ENCODE data around the gene MIAT. TPM values are rescaled to one million over a fixed set of nuclear protein-coding genes. Genes with fewer than 3 reads are reported as not detected.
A peak's percentile ranks its signal among the peaks of the same experiment; 100 is the strongest.

MIAT gene
- total and polyA plus RNA-seq, 2 of the 13 experiments (the other 11 are each of a cell fraction or from before 2014, with no cell fraction given): 0.04 TPM; not detected in 1

DNA sequence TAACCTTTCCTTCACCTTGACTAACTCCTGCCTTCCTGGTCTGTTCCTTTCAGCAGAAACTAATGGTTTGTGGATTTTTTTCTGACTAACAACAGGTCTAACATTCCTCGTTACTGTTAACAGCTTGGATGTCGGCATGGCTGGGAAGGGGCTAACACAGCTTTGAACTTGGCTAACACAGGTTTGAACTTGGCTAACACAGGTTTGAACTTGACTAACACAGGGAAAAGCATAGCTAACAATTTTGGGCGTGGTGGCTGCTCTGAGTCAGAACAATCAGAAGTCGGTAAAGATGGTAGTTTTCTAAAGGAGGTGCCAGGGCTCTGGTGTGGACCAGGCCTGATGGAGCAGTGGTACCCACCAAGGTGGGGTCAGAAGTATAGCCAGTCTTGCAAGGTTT, 16.1 kb downstream of the MIAT start:
- Histone ChIP-seq H3K27me3 (ENCODE audit: control insufficient read depth in 1 of 2, insufficient read depth in 2 of 2, low read length in 2 of 2) (0 out of 5 replicates have a peak, but pooled peaks cover 0 to under 1% of the 10 kb centered on the region in 2 experiments), H3K4me1 (ENCODE audit: insufficient read depth, low read length) (peaks cover 14% of the 10 kb centered on the region), H3K4me2 (ENCODE audit: low read depth, low read length) (peak overlapping the region; percentile 80), H3K27ac (ENCODE audit: extremely low read length, insufficient read depth, low read length) (no peak overlapping the region), H3K9ac (ENCODE audit: insufficient read depth, low read depth, low read length) (peak overlapping the region; percentile 45; the same call in 1 of the 2 replicates), H3K79me2 (ENCODE audit: insufficient read depth, low read length) (no peaks in the 10 kb centered on the region), H3K9me3 (ENCODE audit: low read length) (peaks cover 17% of the 10 kb centered on the region), H4K20me1 (ENCODE audit: insufficient read depth, low read length) (no peaks in the 10 kb centered on the region), H2AFZ (ENCODE audit: low read length) (no peak overlapping the region), H3K4me3 (replicated peaks in 1 of 3; ENCODE audit: insufficient read depth in 1 of 3, low read depth in 2 of 3, low read length in 3 of 3) (peak overlapping the region; percentile 43 to 71 (median 52); a peak in 3 of 6 replicates), H3K36me3 (replicated peaks in 1 of 2; ENCODE audit: control insufficient read depth in 1 of 2, insufficient read depth in 2 of 2, low read length in 2 of 2) (no peaks in the 10 kb centered on the region)
- TF ChIP-seq ZNF672 (CRISPR knock-in tag; IDR thresholded peaks at IDR 0.05): no peak
- peak; percentile 43 for TF ChIP-seq PRPF4 (IDR thresholded peaks at IDR 0.05; ENCODE audit: low read depth, low read length, poor library complexity, severe bottlenecking)
- TF ChIP-seq ZNF546 (CRISPR knock-in tag; conservative IDR thresholded peaks at IDR 0.05): no peak
- TF ChIP-seq, protein P1, sequence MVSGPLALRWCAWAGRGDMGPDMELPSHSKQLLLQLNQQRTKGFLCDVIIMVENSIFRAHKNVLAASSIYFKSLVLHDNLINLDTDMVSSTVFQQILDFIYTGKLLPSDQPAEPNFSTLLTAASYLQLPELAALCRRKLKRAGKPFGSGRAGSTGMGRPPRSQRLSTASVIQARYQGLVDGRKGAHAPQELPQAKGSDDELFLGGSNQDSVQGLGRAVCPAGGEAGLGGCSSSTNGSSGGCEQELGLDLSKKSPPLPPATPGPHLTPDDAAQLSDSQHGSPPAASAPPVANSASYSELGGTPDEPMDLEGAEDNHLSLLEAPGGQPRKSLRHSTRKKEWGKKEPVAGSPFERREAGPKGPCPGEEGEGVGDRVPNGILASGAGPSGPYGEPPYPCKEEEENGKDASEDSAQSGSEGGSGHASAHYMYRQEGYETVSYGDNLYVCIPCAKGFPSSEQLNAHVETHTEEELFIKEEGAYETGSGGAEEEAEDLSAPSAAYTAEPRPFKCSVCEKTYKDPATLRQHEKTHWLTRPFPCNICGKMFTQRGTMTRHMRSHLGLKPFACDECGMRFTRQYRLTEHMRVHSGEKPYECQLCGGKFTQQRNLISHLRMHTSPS (CRISPR knock-in tag; IDR thresholded peaks at IDR 0.05; ENCODE audit: low read depth): no peak
- no peak for TF ChIP-seq KDM5B (CRISPR knock-in tag; IDR thresholded peaks at IDR 0.05; ENCODE audit: borderline replicate concordance)
- TF ChIP-seq MIXL1 (CRISPR knock-in tag; IDR thresholded peaks at IDR 0.05): no peak
- no peak for TF ChIP-seq ZC3H13 (CRISPR knock-in tag; IDR thresholded peaks at IDR 0.05)
- WGBS (ENCODE audit: low lambda C conversion rate): 85% methylated on average over 4 of the region's 4 CpGs
- CTCF ChIA-PET (ENCODE audit: low intra/inter-chr PET ratio, low total read pairs): no interaction called here
- FAIRE-seq (no peak), ATAC-seq (no peak), DNase-seq (ENCODE audit: low spot score) (no peak)
- no TSS peak for BruUV-seq (replicated peaks)
- in situ Hi-C loops (cut with HindIII; ENCODE audit: extremely low pct_ligation_motif_present, low pct_unique_long_range_greater_than_20kb) (no loop called here), intact Hi-C loops (cut with micrococcal nuclease; ENCODE audit: unreplicated experiment) (no loop called here)
- POLR2A ChIA-PET: no interaction called here
